CD4-positive, alpha-beta T cell (primary cell): Measurements from ENCODE around the gene ADAMTS3. TPM values are rescaled to one million over a fixed set of nuclear protein-coding genes. Genes with fewer than 3 reads are reported as not detected.

Experiments
- ATAC-seq: fragments of 200-7000 bp; cut with Tn5 transposase; one replicate; pipeline ENCODE4 v1.10.0; 2022; ENCODE audit warnings: mild to moderate bottlenecking; ENCODE audit not compliant: poor library complexity
- CTCF ChIA-PET: fragments of 350-600 bp; sonication (Branson Sonifier 250); formaldehyde crosslinking; loops from one replicate; lab custom pipeline; 2021; ENCODE audit warnings: antibody characterized with exemption, inconsistent platforms; lab: Charles Lee
- POLR2A ChIA-PET: fragments of 350-600 bp; sonication (Branson Sonifier 250); formaldehyde crosslinking; loops from one replicate; lab custom pipeline; 2021; ENCODE audit warnings: antibody characterized with exemption, inconsistent platforms; lab: Charles Lee
- DNase-seq, 14 experiments: peaks; one replicate each; pipeline ENCODE4 v3.0.0-alpha.2; 2013 to 2020; ENCODE audit warnings: mixed read lengths in 2 of 14
- H3K27ac ChIP-seq, 2 donors: one replicate each; pipeline versions ENCODE4 v1.5.1 to v1.7.0; 2013; ENCODE audit warnings: low read length in 2 of 2, low read depth in 1 of 2, mild to moderate bottlenecking in 1 of 2
- H3K27me3 ChIP-seq, 2 experiments: 1 replicate in 1 of 2; 2 replicates in 1 of 2; pipeline versions ENCODE4 v1.6.1 to v1.7.0; 2013; ENCODE audit warnings: low read length in 2 of 2, control low read depth in 1 of 2, mild to moderate bottlenecking in 1 of 2, moderate library complexity in 1 of 2; ENCODE audit not compliant: insufficient read depth in 2 of 2, control insufficient read depth in 1 of 2
- H3K36me3 ChIP-seq: one replicate; pipeline ENCODE4 v1.6.1; 2013; ENCODE audit warnings: low read length, control low read depth; ENCODE audit not compliant: insufficient read depth
- H3K4me1 ChIP-seq: one replicate; pipeline ENCODE4 v1.6.1; 2013; ENCODE audit warnings: low read length, control low read depth; ENCODE audit not compliant: insufficient read depth
- H3K4me3 ChIP-seq: one replicate; pipeline ENCODE4 v1.5.1; 2013; ENCODE audit warnings: mild to moderate bottlenecking, low read length, moderate library complexity
- H3K9me3 ChIP-seq, 2 experiments: 1 replicate in 1 of 2; 2 replicates in 1 of 2; pipeline versions ENCODE4 v1.6.1 to v1.7.0; 2013; ENCODE audit warnings: low read length in 2 of 2, mild to moderate bottlenecking in 2 of 2, control low read depth in 1 of 2, moderate library complexity in 1 of 2; ENCODE audit not compliant: control insufficient read depth in 1 of 2, insufficient read depth in 1 of 2
- H3K27ac Mint-ChIP-seq: one replicate; pipeline ENCODE4 v1.8.0; 2020; ENCODE audit warnings: mixed read lengths
- H3K27me3 Mint-ChIP-seq: one replicate; pipeline ENCODE4 v1.8.0; 2021; ENCODE audit warnings: mixed read lengths
- H3K36me3 Mint-ChIP-seq: one replicate; pipeline ENCODE4 v1.8.0; 2021; ENCODE audit warnings: low read depth, mixed read lengths
- H3K4me1 Mint-ChIP-seq: one replicate; pipeline ENCODE4 v1.8.0; 2021; ENCODE audit warnings: low read depth, mixed read lengths
- H3K4me3 Mint-ChIP-seq: one replicate; pipeline ENCODE4 v1.8.0; 2020; ENCODE audit warnings: mild to moderate bottlenecking, mixed read lengths
- H3K9me3 Mint-ChIP-seq: one replicate; pipeline ENCODE4 v1.8.0; 2020; ENCODE audit warnings: mixed read lengths
- CTCF ChIP-seq: fragments of 200-600 bp; IDR thresholded peaks from one replicate; pipeline ENCODE4 v1.8.0; 2022; ENCODE audit warnings: antibody characterized with exemption, mild to moderate bottlenecking
- intact Hi-C, 2 experiments: fragments of 100-400 bp; cut with DNase I in 1 of 2; cut with micrococcal nuclease in 1 of 2; formaldehyde crosslinking; loops; one replicate each; pipeline versions ENCODE4 v1.15.1 to v1.9.0; 2023 to 2025; cut with DNase I, micrococcal nuclease
- total RNA-seq, 174 experiments: library from RNA in 2 of 174; stranded (reverse) in 2 of 174; gene quantifications; one replicate each; pipeline ENCODE4 v1.2.3 and lab custom pipeline; 2021 to 2026

ADAMTS3 gene
- total RNA-seq, 2 experiments from 2014 or later, result not detected

DNA sequence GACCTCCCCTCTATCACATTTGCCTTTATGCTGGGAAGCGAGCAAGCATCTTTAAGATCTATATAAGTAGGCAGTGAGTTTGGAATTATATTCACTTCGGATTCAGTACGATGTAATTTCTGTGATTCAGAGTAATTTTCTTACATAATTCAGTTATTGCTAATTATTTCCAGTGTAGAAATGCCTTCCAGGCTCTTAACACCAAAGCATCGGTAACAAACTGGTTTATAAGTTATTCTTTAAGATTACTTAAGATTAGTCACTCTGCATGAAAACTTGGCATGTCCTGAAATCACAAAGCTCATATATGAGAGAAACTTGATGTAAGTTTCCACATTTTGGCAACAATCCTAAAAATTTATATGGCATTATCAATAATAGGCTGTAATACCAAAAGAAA is 120.8 kb downstream of the ADAMTS3 start:
- no peak for TF ChIP-seq CTCF

GRCh38 chr4:72446353-72447055 is 122.5 kb downstream of the ADAMTS3 start:
- DNase-seq (no peak), ATAC-seq (no peak)
- H3K4me1 ChIP-seq, result no peaks in the 10 kb centered on the region
- H3K9me3 ChIP-seq, result no peaks in the 10 kb centered on the region
- intact Hi-C loops, result no loop called here
- CTCF ChIA-PET, result no interaction called here
- no peak overlapping the region for H3K27ac Mint-ChIP-seq
- H3K4me3 ChIP-seq, result no peak overlapping the region
- no peak for TF ChIP-seq CTCF
- POLR2A ChIA-PET, result no interaction called here
- H3K36me3 ChIP-seq, result no peaks in the 10 kb centered on the region
- H3K27me3 ChIP-seq, result no peaks in the 10 kb centered on the region
- H3K36me3 Mint-ChIP-seq, result no peaks in the 10 kb centered on the region
- H3K27me3 Mint-ChIP-seq, result peaks cover 4% of the 10 kb centered on the region
- H3K4me1 Mint-ChIP-seq, result no peaks in the 10 kb centered on the region
- H3K4me3 Mint-ChIP-seq, result no peak overlapping the region
- no peak overlapping the region for H3K27ac ChIP-seq
- H3K9me3 Mint-ChIP-seq, result no peaks in the 10 kb centered on the region

More for the DNA sequence above, 120.8 kb downstream of the ADAMTS3 start:
- CTCF ChIA-PET, result no interaction called here
- Mint-ChIP-seq H3K4me3 (no peak overlapping the region), H3K27ac (no peak overlapping the region), H3K27me3 (no peaks in the 10 kb centered on the region), H3K36me3 (no peaks in the 10 kb centered on the region), H3K4me1 (no peaks in the 10 kb centered on the region), H3K9me3 (no peaks in the 10 kb centered on the region)
- H3K27ac ChIP-seq, result no peak overlapping the region
- intact Hi-C loops, result no loop called here
- H3K4me3 ChIP-seq, result no peak overlapping the region
- no peaks in the 10 kb centered on the region for H3K4me1 ChIP-seq
- no peaks in the 10 kb centered on the region for H3K9me3 ChIP-seq
- H3K27me3 ChIP-seq, result no peaks in the 10 kb centered on the region
- DNase-seq (no peak), ATAC-seq (no peak)
- H3K36me3 ChIP-seq, result no peaks in the 10 kb centered on the region
- POLR2A ChIA-PET, result no interaction called here

- no peak for TF ChIP-seq CTCF
- Mint-ChIP-seq H3K4me1 (no peaks in the 10 kb centered on the region), H3K9me3 (no peaks in the 10 kb centered on the region), H3K4me3 (no peak overlapping the region), H3K27ac (no peak overlapping the region), H3K36me3 (no peaks in the 10 kb centered on the region), H3K27me3 (peaks cover 4% of the 10 kb centered on the region)
- CTCF ChIA-PET, result no interaction called here
- Histone ChIP-seq H3K9me3 (no peaks in the 10 kb centered on the region), H3K27me3 (no peaks in the 10 kb centered on the region), H3K36me3 (no peaks in the 10 kb centered on the region), H3K4me3 (no peak overlapping the region), H3K4me1 (no peaks in the 10 kb centered on the region), H3K27ac (no peak overlapping the region)
- DNase-seq, result no peak
- POLR2A ChIA-PET, result no interaction called here
- intact Hi-C loops, result no loop called here
- ATAC-seq, result no peak
Observed at GRCh38 chr4:72444092-72444491, 124.9 kb downstream of the ADAMTS3 start.
